Lower lobe of right lung (tissue), 2 donors: ENCODE results near the gene MAMDC4. TPM values are rescaled to one million over a fixed set of nuclear protein-coding genes. Genes with fewer than 3 reads are reported as not detected.

ENCODE experiments used
- ATAC-seq, 2 donors: fragments of 200-7000 bp; cut with Tn5 transposase; one replicate each; pipeline ENCODE4 v1.9.1; 2020 to 2022; ENCODE audit warnings: mild to moderate bottlenecking in 2 of 2, moderate library complexity in 2 of 2
- DNase-seq: peaks from one replicate; pipeline ENCODE4 v3.0.0-alpha.2; 2020
- H3K27ac ChIP-seq: fragments of 200-600 bp; one replicate; pipeline ENCODE4 v1.8.0; 2022
- H3K27me3 ChIP-seq: fragments of 200-600 bp; one replicate; pipeline ENCODE4 v1.8.0; 2022; ENCODE audit warnings: low read depth
- H3K36me3 ChIP-seq: fragments of 200-600 bp; one replicate; pipeline ENCODE4 v1.8.0; 2022; ENCODE audit warnings: mild to moderate bottlenecking
- H3K4me1 ChIP-seq: fragments of 200-600 bp; one replicate; pipeline ENCODE4 v1.8.0; 2022
- H3K4me3 ChIP-seq: fragments of 200-600 bp; one replicate; pipeline ENCODE4 v1.8.0; 2022; ENCODE audit warnings: mild to moderate bottlenecking
- H3K9me3 ChIP-seq: fragments of 200-600 bp; one replicate; pipeline ENCODE4 v1.8.0; 2022
- intact Hi-C: fragments of 100-400 bp; cut with DNase I; formaldehyde crosslinking; loops from one replicate; pipeline ENCODE4 v1.11.0; 2022
- total RNA-seq: library from RNA; stranded (reverse); fragmentation: NEBNext Ultra II Directional; extraction: Animal tissue kit (Norgen Biotek cat#: 25700); gene quantifications from one replicate; pipeline ENCODE4 v1.2.1, GENCODE V29; 2021
- TF ChIP-seq, protein P1 (sequence below): fragments of 200-600 bp; IDR thresholded peaks from one replicate; pipeline ENCODE4 v1.8.0; 2022; ENCODE audit warnings: antibody characterized with exemption, mild to moderate bottlenecking
- donor health status: DM: no; HTN: yes; CAD: no; lungs with severe emphysema.

Gene MAMDC4
- total RNA-seq, 1 donor from 2014 or later, result 13.5 TPM

- Histone ChIP-seq H3K27ac (peak overlapping the region; percentile 86), H3K9me3 (no peaks in the 10 kb centered on the region), H3K4me1 (peaks cover 48% of the 10 kb centered on the region), H3K4me3 (peak overlapping the region; percentile 94), H3K27me3 (peaks cover 33% of the 10 kb centered on the region), H3K36me3 (peaks cover 16% of the 10 kb centered on the region)
- intact Hi-C loops, result no loop called here
- TF ChIP-seq, protein P1, sequence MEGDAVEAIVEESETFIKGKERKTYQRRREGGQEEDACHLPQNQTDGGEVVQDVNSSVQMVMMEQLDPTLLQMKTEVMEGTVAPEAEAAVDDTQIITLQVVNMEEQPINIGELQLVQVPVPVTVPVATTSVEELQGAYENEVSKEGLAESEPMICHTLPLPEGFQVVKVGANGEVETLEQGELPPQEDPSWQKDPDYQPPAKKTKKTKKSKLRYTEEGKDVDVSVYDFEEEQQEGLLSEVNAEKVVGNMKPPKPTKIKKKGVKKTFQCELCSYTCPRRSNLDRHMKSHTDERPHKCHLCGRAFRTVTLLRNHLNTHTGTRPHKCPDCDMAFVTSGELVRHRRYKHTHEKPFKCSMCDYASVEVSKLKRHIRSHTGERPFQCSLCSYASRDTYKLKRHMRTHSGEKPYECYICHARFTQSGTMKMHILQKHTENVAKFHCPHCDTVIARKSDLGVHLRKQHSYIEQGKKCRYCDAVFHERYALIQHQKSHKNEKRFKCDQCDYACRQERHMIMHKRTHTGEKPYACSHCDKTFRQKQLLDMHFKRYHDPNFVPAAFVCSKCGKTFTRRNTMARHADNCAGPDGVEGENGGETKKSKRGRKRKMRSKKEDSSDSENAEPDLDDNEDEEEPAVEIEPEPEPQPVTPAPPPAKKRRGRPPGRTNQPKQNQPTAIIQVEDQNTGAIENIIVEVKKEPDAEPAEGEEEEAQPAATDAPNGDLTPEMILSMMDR, result no peak
- ATAC-seq (peak; percentile 28 to 43), DNase-seq (peak; percentile 75)
Observed at GRCh38 chr9:136847088-136847825, 4.9 kb upstream of the MAMDC4 start.

DNA sequence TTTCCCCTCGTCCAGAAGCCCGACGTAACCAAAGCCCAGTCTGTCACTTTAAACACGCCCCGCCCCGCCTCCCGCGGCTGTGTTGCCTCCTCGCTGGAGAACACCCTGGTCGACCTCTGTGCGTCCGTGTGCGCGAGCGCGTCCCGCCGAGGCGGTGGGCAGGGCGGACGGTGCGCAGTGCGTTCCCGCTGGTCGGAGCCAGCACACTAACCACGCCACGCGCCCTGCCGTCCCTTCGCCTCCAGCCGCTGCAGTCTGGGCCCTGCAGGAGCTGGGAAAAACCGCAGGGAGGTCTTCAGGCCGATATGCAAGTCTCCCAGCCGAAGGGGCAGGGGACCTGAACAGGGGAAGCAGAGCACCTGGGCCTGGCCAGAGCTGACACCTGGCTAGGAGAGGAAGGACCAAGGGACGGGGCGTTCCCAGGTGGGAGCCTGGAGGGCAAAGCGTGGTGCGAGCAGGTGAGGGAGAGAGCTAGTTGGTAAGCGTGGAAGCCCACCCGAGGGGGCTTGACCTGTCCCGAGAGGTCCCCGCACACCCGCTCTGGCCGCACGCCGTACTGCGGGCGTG, 4.2 kb upstream of the MAMDC4 start:
- Histone ChIP-seq H3K4me3 (peak overlapping the region; percentile 94), H3K27me3 (peaks cover 32% of the 10 kb centered on the region), H3K36me3 (peaks cover 16% of the 10 kb centered on the region), H3K27ac (peak overlapping the region; percentile 86), H3K9me3 (no peaks in the 10 kb centered on the region), H3K4me1 (peaks cover 42% of the 10 kb centered on the region)
- ATAC-seq, result peak; percentile 65 to 72
- TF ChIP-seq, protein P1, result no peak
- DNase-seq, result peak; percentile 95
- intact Hi-C loops, result no loop called here

DNA sequence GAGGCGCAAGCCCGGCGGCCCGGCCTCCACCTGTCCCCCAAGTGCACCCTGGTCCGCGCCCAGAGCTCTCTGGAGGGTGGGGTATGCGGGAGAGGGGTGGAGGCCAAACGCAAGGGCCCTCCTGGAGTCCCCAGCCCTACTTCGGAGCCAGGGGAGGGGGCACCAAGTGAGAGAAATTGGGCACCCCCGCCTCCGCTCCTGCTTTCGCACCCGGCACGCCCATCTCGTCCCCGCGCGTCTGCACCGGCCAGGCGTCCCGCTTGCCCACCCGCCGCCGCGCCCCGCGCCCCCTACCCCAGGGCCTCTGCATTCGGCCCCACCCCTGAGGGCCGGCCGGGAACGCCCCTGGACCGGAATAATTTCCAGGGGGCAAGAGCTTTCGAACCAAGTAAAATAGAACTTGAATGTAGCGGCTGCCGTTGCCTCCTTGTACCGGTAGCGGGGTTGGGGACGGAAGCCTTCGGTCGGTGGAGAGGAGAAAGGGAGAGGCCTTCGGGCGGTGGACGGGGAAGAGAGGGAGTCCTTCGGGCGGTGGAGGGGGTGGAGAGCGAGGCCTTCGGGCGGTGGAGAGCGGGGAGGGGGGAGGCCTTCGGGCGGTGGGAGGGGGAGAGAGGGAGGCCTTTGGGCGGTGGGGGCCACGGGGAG, 3.6 kb upstream of the MAMDC4 start:
- TF ChIP-seq, protein P1, result no peak
- Histone ChIP-seq H3K4me1 (peaks cover 36% of the 10 kb centered on the region), H3K9me3 (no peaks in the 10 kb centered on the region), H3K27me3 (peaks cover 26% of the 10 kb centered on the region), H3K27ac (peak overlapping the region; percentile 86), H3K4me3 (peak overlapping the region; percentile 94), H3K36me3 (peaks cover 16% of the 10 kb centered on the region)
- intact Hi-C loops, result no loop called here
- DNase-seq, result no peak
- ATAC-seq, result peak; percentile 4 to 48

- peaks cover 28% of the 10 kb centered on the region for H3K4me1 ChIP-seq
- TF ChIP-seq, protein P1, result no peak
- H3K36me3 ChIP-seq, result peaks cover 16% of the 10 kb centered on the region
- ATAC-seq (peak; percentile 93 to 94), DNase-seq (peak; percentile 99)
- H3K9me3 ChIP-seq, result no peaks in the 10 kb centered on the region
- peak within 1 kb of the TSS; percentile 94 for H3K4me3 ChIP-seq
- H3K27ac ChIP-seq, result peak within 1 kb of the TSS; percentile 86
- H3K27me3 ChIP-seq, result peaks cover 19% of the 10 kb centered on the region
- intact Hi-C loops, result no loop called here
Observed at GRCh38 chr9:136849038-136849959, 2.8 kb upstream of the MAMDC4 start, which contains the start of gene PHPT1. Gene PHPT1, plus strand, starts transcription at chr9:136849409. Its CDS starts 22 bp downstream, at chr9:136849431.
